HCT116 (cell line): ENCODE results near the gene FGB. TPM values are rescaled to one million over a fixed set of nuclear protein-coding genes. Genes with fewer than 3 reads are reported as not detected.

Experiments
- ATAC-seq: fragments of 200-7000 bp; cut with Tn5 transposase; 2 replicates; pipeline ENCODE4 v1.9.1; 2020; ENCODE audit warnings: mild to moderate bottlenecking, moderate library complexity
- BruUV-seq: library from RNA; stranded (reverse); fragments of 400-500 nt; replicated peaks from 2 replicates; lab custom pipeline; 2021; lab: Mats Ljungman, UMichigan
- CTCF ChIA-PET: fragments of 300-600 bp; sonication (Branson Sonifier 250); formaldehyde crosslinking; loops from one replicate; lab custom pipeline; 2021; ENCODE audit warnings: antibody characterized with exemption; lab: Charles Lee
- POLR2A ChIA-PET: fragments of 300-600, 350-600 bp; sonication (Branson Sonifier 250); formaldehyde crosslinking; loops from one replicate; lab custom pipeline; 2021; ENCODE audit warnings: antibody characterized with exemption; lab: Charles Lee
- RAD21 ChIA-PET, 2 experiments: fragments of 300-600 bp; sonication (Branson Sonifier 250); formaldehyde crosslinking; loops; one replicate each; lab custom pipeline; 2023; ENCODE audit warnings: low total read pairs in 2 of 2; ENCODE audit not compliant: uncharacterized antibody in 2 of 2, unreplicated experiment in 2 of 2, low non-redundant PET in 1 of 2; lab: Charles Lee
- DNase-seq: peaks from one replicate; pipeline ENCODE4 v3.0.0-alpha.2; 2010; ENCODE audit warnings: low read depth, low spot score
- H2AFZ ChIP-seq: fragments of 200-600 bp; shearing (Covaris generic), sonication (generic); 2 replicates; pipeline ENCODE4 v1.6.1; 2017; ENCODE audit warnings: low read depth, mixed run types, mixed read lengths, antibody characterized with exemption, low read length; ENCODE audit not compliant: poor library complexity, severe bottlenecking
- H3K27ac ChIP-seq: 2 replicates; pipeline ENCODE4 v1.5.1; 2012; ENCODE audit warnings: low read depth, low read length
- H3K27me3 ChIP-seq: fragments of 200-600 bp; sonication (generic); 2 replicates; pipeline ENCODE4 v1.6.1; 2016; ENCODE audit warnings: mixed run types, low read length, mixed read lengths; ENCODE audit not compliant: insufficient read depth
- H3K36me3 ChIP-seq, 2 experiments: fragments of 200-500 bp in 1 of 2; fragments of 200-600 bp in 1 of 2; sonication (Bioruptor generic) in 1 of 2; sonication (generic) in 1 of 2; 2 replicates each; pipeline versions ENCODE4 v1.5.1 to v1.6.1; 2014 to 2016; ENCODE audit warnings: low read length in 2 of 2, inconsistent platforms in 1 of 2, mixed read lengths in 1 of 2, mixed run types in 1 of 2; ENCODE audit not compliant: insufficient read depth in 2 of 2, control insufficient read depth in 1 of 2
- H3K4me1 ChIP-seq, 2 experiments: fragments of 200-600 bp in 1 of 2; sonication (generic) in 1 of 2; 2 replicates each; pipeline versions ENCODE4 v1.5.1 to v1.6.1; 2012 to 2017; ENCODE audit warnings: low read length in 2 of 2, inconsistent platforms in 1 of 2, mild to moderate bottlenecking in 1 of 2, mixed read lengths in 1 of 2, mixed run types in 1 of 2, moderate library complexity in 1 of 2; ENCODE audit not compliant: insufficient read depth in 2 of 2, control insufficient read depth in 1 of 2
- H3K4me2 ChIP-seq: fragments of 200-600 bp; sonication (generic); 2 replicates; pipeline ENCODE4 v1.6.1; 2017; ENCODE audit warnings: mixed run types, low read length, mixed read lengths
- H3K4me3 ChIP-seq, 2 experiments: fragments of 200-600 bp in 1 of 2; sonication (generic) in 1 of 2; replicated peaks in 1 of 2; 2 replicates each; pipeline ENCODE4 v1.5.1; 2011 to 2016; ENCODE audit warnings: low read length in 2 of 2, control low read depth in 1 of 2, low read depth in 1 of 2, mild to moderate bottlenecking in 1 of 2, mixed read lengths in 1 of 2, mixed run types in 1 of 2
- H3K79me2 ChIP-seq: fragments of 200-600 bp; sonication (generic); 2 replicates; pipeline ENCODE4 v1.6.1; 2017; ENCODE audit warnings: mild to moderate bottlenecking, mixed run types, low read length, moderate library complexity, mixed read lengths; ENCODE audit not compliant: insufficient read depth
- H3K9ac ChIP-seq: fragments of 200-600 bp; sonication (generic); 2 replicates; pipeline ENCODE4 v1.6.1; 2016; ENCODE audit warnings: low read length, mixed read lengths
- H3K9me2 ChIP-seq: fragments of 200-600 bp; sonication (generic), shearing (Covaris generic); 2 replicates; pipeline ENCODE4 v1.6.1; 2017; ENCODE audit warnings: mixed run types, mild to moderate bottlenecking, moderate library complexity; ENCODE audit not compliant: insufficient read depth
- H3K9me3 ChIP-seq, 2 experiments: fragments of 200-500 bp in 1 of 2; fragments of 200-600 bp in 1 of 2; sonication (Bioruptor generic) in 1 of 2; sonication (generic) in 1 of 2; 2 replicates each; pipeline ENCODE4 v1.6.1; 2014 to 2017; ENCODE audit warnings: low read length in 2 of 2, mixed read lengths in 2 of 2, inconsistent platforms in 1 of 2, low read depth in 1 of 2, mild to moderate bottlenecking in 1 of 2, mixed run types in 1 of 2, moderate library complexity in 1 of 2; ENCODE audit not compliant: control insufficient read depth in 1 of 2, insufficient read depth in 1 of 2
- H4K20me1 ChIP-seq: fragments of 200-600 bp; sonication (generic), shearing (Covaris generic); 2 replicates; pipeline ENCODE4 v1.6.1; 2017; ENCODE audit warnings: mixed run types, mild to moderate bottlenecking, moderate library complexity; ENCODE audit not compliant: insufficient read depth
- CBX3 ChIP-seq: IDR thresholded peaks from 2 replicates; pipeline ENCODE4 v1.6.1; 2012; ENCODE audit warnings: low read depth
- CEBPB ChIP-seq: IDR thresholded peaks from 2 replicates; pipeline ENCODE4 v1.6.1; 2012; ENCODE audit warnings: low read depth
- EGR1 ChIP-seq: IDR thresholded peaks from 2 replicates; pipeline ENCODE4 v1.6.1; 2012; ENCODE audit warnings: low read depth
- ELF1 ChIP-seq: IDR thresholded peaks from 2 replicates; pipeline ENCODE4 v1.6.1; 2012; ENCODE audit warnings: low read depth, borderline replicate concordance
- EZH2 ChIP-seq: fragments of 200-600 bp; sonication (generic); IDR thresholded peaks from 2 replicates; pipeline ENCODE4 v1.6.1; 2017; ENCODE audit warnings: antibody characterized with exemption, mixed run types
- EZH2phosphoT487 ChIP-seq: fragments of 200-600 bp; IDR thresholded peaks from 2 replicates; pipeline ENCODE4 v1.6.1; 2018; ENCODE audit warnings: antibody characterized with exemption, borderline replicate concordance
- FOSL1 ChIP-seq: IDR thresholded peaks from 2 replicates; pipeline ENCODE4 v1.6.1; 2012; ENCODE audit warnings: low read depth
- JUND ChIP-seq: IDR thresholded peaks from 2 replicates; pipeline ENCODE4 v1.6.1; 2012
- POLR2A ChIP-seq: IDR thresholded peaks from 2 replicates; pipeline ENCODE4 v1.7.0; 2011; ENCODE audit warnings: borderline replicate concordance; ENCODE audit not compliant: insufficient read depth, insufficient read length; ENCODE audit errors: extremely low read depth
- POLR2AphosphoS5 ChIP-seq: IDR thresholded peaks from 2 replicates; pipeline ENCODE4 v1.6.1; 2011; ENCODE audit warnings: mild to moderate bottlenecking, low read depth, low read length, moderate library complexity
- RAD21 ChIP-seq: IDR thresholded peaks from 2 replicates; pipeline ENCODE4 v1.6.1; 2012; ENCODE audit warnings: low read depth, mild to moderate bottlenecking
- SP1 ChIP-seq: IDR thresholded peaks from 2 replicates; pipeline ENCODE4 v1.6.1; 2012; ENCODE audit warnings: low read depth
- TCF7L2 ChIP-seq: IDR thresholded peaks from 2 replicates; pipeline ENCODE4 v1.7.0; 2011; ENCODE audit warnings: borderline replicate concordance, inconsistent platforms; ENCODE audit not compliant: insufficient read depth, insufficient read length; ENCODE audit errors: extremely low read depth
- ZNF274 ChIP-seq: fragments of 200-500 bp; sonication (Bioruptor generic); IDR thresholded peaks from 2 replicates; pipeline ENCODE4 v1.6.1; 2014; ENCODE audit warnings: mild to moderate bottlenecking, low read depth, low read length, inconsistent platforms
- intact Hi-C: fragments of 100-400 bp; cut with micrococcal nuclease; formaldehyde crosslinking; loops from 2 replicates; pipeline ENCODE4 v1.10.0; 2022
- total RNA-seq: library from RNA; stranded (reverse); gene quantifications from one replicate; pipeline ENCODE4 v1.2.1, GENCODE V29; 2021; ENCODE audit not compliant: unreplicated experiment
- TF ChIP-seq, protein P1 (sequence below): IDR thresholded peaks from 2 replicates; pipeline ENCODE4 v1.6.1; 2012
- TF ChIP-seq, protein P2 (sequence below): IDR thresholded peaks from 2 replicates; pipeline ENCODE4 v1.6.1; 2012
- TF ChIP-seq, protein P3 (sequence below): IDR thresholded peaks from 2 replicates; pipeline ENCODE4 v1.6.1; 2012; ENCODE audit warnings: low read depth
- TF ChIP-seq, protein P4 (sequence below), 3 experiments: fragments of 200-600 bp in 1 of 3; sonication (generic) in 1 of 3; IDR thresholded peaks in 2 of 3; conservative IDR thresholded peaks in 1 of 3; 2 replicates each; pipeline ENCODE4 v1.5.1; 2012 to 2017; ENCODE audit warnings: low read depth in 2 of 3, low read length in 2 of 3, antibody characterized with exemption in 1 of 3, borderline replicate concordance in 1 of 3, control low read depth in 1 of 3, mild to moderate bottlenecking in 1 of 3, mixed read lengths in 1 of 3, mixed run types in 1 of 3, moderate library complexity in 1 of 3; ENCODE audit not compliant: insufficient read depth in 1 of 3

Gene FGB
- total RNA-seq, 1 experiment from 2014 or later, result 2.0 TPM

DNA sequence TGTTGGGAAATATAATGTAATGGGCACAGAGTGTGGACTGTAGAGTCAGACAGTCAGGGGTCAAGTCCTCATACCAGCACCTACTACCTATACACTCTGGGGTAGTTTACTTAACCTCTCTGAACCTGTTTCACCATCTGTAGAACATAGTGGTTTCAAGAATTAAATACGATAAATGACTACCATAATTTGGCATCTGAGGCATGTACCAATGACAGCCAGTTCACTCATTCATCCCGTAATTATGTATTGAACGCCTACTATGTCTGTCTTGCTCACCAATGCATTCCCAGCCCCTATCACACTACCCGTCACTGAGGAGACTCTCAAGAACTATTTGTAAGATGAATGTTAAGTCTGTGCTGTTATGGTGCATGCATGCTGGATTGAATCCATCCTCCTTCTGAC is 2.0 kb upstream of the FGB start:
- DNase-seq, result no peak
- no peaks in the 10 kb centered on the region for H3K4me1 ChIP-seq
- intact Hi-C loops, result no loop called here

More for the DNA sequence above, 2.0 kb upstream of the FGB start:
- Histone ChIP-seq H3K36me3 (no peaks in the 10 kb centered on the region), H3K4me2 (no peak overlapping the region), H3K4me3 (no peak overlapping the region), H3K79me2 (no peaks in the 10 kb centered on the region), H3K9me3 (no peaks in the 10 kb centered on the region), H3K27ac (no peak overlapping the region), H3K27me3 (no peaks in the 10 kb centered on the region), H4K20me1 (no peaks in the 10 kb centered on the region), H3K9me2 (no peaks in the 10 kb centered on the region), H2AFZ (no peak overlapping the region), H3K9ac (no peak overlapping the region)
- ATAC-seq, result no peak
- RAD21 ChIA-PET, result no interaction called here
- no TSS peak for BruUV-seq
- POLR2A ChIA-PET, result no interaction called here
- CTCF ChIA-PET, result interaction anchor here (1.9 to 5.6 kb wide), 4 partner anchors 9 to 63 kb away, joined by 6 to 119 read pairs (median 36); no protein-coding TSS in a partner anchor
- TF ChIP-seq TCF7L2 (no peak), POLR2AphosphoS5 (no peak), RAD21 (no peak), FOSL1 (no peak), EZH2phosphoT487 (no peak), EGR1 (no peak), CEBPB (no peak), ELF1 (no peak), SP1 (no peak), ZNF274 (no peak), EZH2 (no peak), CBX3 (no peak), POLR2A (no peak), JUND (no peak)
- TF ChIP-seq, protein P1, sequence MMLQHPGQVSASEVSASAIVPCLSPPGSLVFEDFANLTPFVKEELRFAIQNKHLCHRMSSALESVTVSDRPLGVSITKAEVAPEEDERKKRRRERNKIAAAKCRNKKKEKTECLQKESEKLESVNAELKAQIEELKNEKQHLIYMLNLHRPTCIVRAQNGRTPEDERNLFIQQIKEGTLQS, result no peak
- TF ChIP-seq, protein P2, sequence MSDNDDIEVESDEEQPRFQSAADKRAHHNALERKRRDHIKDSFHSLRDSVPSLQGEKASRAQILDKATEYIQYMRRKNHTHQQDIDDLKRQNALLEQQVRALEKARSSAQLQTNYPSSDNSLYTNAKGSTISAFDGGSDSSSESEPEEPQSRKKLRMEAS, result no peak
- TF ChIP-seq, protein P3, sequence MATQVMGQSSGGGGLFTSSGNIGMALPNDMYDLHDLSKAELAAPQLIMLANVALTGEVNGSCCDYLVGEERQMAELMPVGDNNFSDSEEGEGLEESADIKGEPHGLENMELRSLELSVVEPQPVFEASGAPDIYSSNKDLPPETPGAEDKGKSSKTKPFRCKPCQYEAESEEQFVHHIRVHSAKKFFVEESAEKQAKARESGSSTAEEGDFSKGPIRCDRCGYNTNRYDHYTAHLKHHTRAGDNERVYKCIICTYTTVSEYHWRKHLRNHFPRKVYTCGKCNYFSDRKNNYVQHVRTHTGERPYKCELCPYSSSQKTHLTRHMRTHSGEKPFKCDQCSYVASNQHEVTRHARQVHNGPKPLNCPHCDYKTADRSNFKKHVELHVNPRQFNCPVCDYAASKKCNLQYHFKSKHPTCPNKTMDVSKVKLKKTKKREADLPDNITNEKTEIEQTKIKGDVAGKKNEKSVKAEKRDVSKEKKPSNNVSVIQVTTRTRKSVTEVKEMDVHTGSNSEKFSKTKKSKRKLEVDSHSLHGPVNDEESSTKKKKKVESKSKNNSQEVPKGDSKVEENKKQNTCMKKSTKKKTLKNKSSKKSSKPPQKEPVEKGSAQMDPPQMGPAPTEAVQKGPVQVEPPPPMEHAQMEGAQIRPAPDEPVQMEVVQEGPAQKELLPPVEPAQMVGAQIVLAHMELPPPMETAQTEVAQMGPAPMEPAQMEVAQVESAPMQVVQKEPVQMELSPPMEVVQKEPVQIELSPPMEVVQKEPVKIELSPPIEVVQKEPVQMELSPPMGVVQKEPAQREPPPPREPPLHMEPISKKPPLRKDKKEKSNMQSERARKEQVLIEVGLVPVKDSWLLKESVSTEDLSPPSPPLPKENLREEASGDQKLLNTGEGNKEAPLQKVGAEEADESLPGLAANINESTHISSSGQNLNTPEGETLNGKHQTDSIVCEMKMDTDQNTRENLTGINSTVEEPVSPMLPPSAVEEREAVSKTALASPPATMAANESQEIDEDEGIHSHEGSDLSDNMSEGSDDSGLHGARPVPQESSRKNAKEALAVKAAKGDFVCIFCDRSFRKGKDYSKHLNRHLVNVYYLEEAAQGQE, result no peak
- TF ChIP-seq, protein P4, sequence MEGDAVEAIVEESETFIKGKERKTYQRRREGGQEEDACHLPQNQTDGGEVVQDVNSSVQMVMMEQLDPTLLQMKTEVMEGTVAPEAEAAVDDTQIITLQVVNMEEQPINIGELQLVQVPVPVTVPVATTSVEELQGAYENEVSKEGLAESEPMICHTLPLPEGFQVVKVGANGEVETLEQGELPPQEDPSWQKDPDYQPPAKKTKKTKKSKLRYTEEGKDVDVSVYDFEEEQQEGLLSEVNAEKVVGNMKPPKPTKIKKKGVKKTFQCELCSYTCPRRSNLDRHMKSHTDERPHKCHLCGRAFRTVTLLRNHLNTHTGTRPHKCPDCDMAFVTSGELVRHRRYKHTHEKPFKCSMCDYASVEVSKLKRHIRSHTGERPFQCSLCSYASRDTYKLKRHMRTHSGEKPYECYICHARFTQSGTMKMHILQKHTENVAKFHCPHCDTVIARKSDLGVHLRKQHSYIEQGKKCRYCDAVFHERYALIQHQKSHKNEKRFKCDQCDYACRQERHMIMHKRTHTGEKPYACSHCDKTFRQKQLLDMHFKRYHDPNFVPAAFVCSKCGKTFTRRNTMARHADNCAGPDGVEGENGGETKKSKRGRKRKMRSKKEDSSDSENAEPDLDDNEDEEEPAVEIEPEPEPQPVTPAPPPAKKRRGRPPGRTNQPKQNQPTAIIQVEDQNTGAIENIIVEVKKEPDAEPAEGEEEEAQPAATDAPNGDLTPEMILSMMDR (IDR thresholded peaks at IDR 0.05 in 2 of 3, conservative IDR thresholded peaks at IDR 0.05 in 1 of 3; ENCODE audit: borderline replicate concordance in 1 of 3, insufficient read depth in 1 of 3, low read depth in 2 of 3, low read length in 2 of 3), result no peak
